Testis (tissue), 3 donors: ENCODE data around the gene ASIC5. TPM values are rescaled to one million over a fixed set of nuclear protein-coding genes. Genes with fewer than 3 reads are reported as not detected.
"Not testable (repeated sequence)": the region's sequence is repeated elsewhere in the genome, so short reads cannot be mapped to it uniquely, and the experiment has no call there.

ENCODE experiments used
- DNase-seq: peaks from one replicate; pipeline ENCODE4 v3.0.0-alpha.2; 2019
- H3K27ac ChIP-seq, 2 donors: fragments of 200-600 bp; sonication (generic); one replicate each; pipeline ENCODE4 v1.5.1; 2019
- H3K27me3 ChIP-seq: fragments of 200-600 bp; sonication (generic); one replicate; pipeline ENCODE4 v1.5.1; 2019
- H3K36me3 ChIP-seq: fragments of 200-600 bp; sonication (generic); one replicate; pipeline ENCODE4 v1.5.1; 2017; ENCODE audit warnings: low read depth; ENCODE audit errors: missing control alignments
- H3K4me1 ChIP-seq: fragments of 200-600 bp; sonication (generic); one replicate; pipeline ENCODE4 v1.5.1; 2019
- H3K4me3 ChIP-seq, 2 donors: fragments of 200-600 bp; sonication (generic); one replicate each; pipeline ENCODE4 v1.5.1; 2017 to 2019
- H3K9me3 ChIP-seq: fragments of 200-600 bp; sonication (generic); one replicate; pipeline ENCODE4 v1.5.1; 2017
- CTCF ChIP-seq, 3 experiments: fragments of 450-650 bp in 2 of 3; fragments of 200-600 bp in 1 of 3; sonication (generic) in 1 of 3; IDR thresholded peaks; one replicate each; pipeline ENCODE4 v1.5.1; 2016 to 2019; ENCODE audit warnings: antibody characterized with exemption in 3 of 3, mild to moderate bottlenecking in 2 of 3, moderate library complexity in 1 of 3
- POLR2A ChIP-seq: fragments of 450-650 bp; IDR thresholded peaks from one replicate; pipeline ENCODE4 v1.6.1; 2017; ENCODE audit warnings: antibody characterized with exemption, mild to moderate bottlenecking, moderate library complexity
- WGBS, 2 donors: methylation state at CpG; one replicate each; pipeline ENCODE4 v1.1.5; 2018; 5-methylcytosine and 5-hydroxymethylcytosine counted together
- intact Hi-C: fragments of 100-400 bp; cut with DNase I; formaldehyde crosslinking; loops from one replicate; pipeline ENCODE4 v1.15.1; 2023; ENCODE audit warnings: low total_unique reads
- polyA plus RNA-seq: library from polyadenylated mRNA; stranded (reverse); fragments of 350-450 nt; fragmentation: Illumina TruSeq; extraction: RNeasy Lipid Tissue Mini Kit (QIAGEN cat#74804); gene quantifications from one replicate; pipeline ENCODE4 v1.2.3, GENCODE V29; 2014; ENCODE audit warnings: low read depth, low replicate concordance; ENCODE audit not compliant: insufficient read depth
- total RNA-seq, 2 donors: library from RNA; depleted of rRNA; stranded (reverse); fragments of >200 nt; gene quantifications; one replicate each; pipeline ENCODE4 v1.2.3, GENCODE V29; 2016

The ASIC5 gene
- total and polyA plus RNA-seq, 3 donors from 2014 or later: not detected

GRCh38 chr4:155802190-155802959, 63.7 kb downstream of the ASIC5 start:
- H3K4me1 ChIP-seq: no peaks in the 10 kb centered on the region
- TF ChIP-seq CTCF (IDR thresholded peaks at IDR 0.05) (no peak), POLR2A (no peak)
- no peak overlapping the region for H3K27ac ChIP-seq
- H3K4me3 ChIP-seq: no peak overlapping the region
- no peaks in the 10 kb centered on the region for H3K27me3 ChIP-seq
- DNase-seq: no peak
- intact Hi-C loops: no loop called here
- H3K36me3 ChIP-seq: no peaks in the 10 kb centered on the region
- H3K9me3 ChIP-seq: no peaks in the 10 kb centered on the region
- 88 to 91% methylated on average over 9 of the region's 9 CpGs for WGBS, 2 donors

- no peak for TF ChIP-seq CTCF (IDR thresholded peaks at IDR 0.05)
- TF ChIP-seq POLR2A: no peak
- H3K4me1 ChIP-seq: no peaks in the 10 kb centered on the region
- no peak overlapping the region for H3K4me3 ChIP-seq
- no peaks in the 10 kb centered on the region for H3K27me3 ChIP-seq
- DNase-seq: no peak
- H3K36me3 ChIP-seq: no peaks in the 10 kb centered on the region
- H3K9me3 ChIP-seq: no peaks in the 10 kb centered on the region
- no peak overlapping the region for H3K27ac ChIP-seq
- intact Hi-C loops: no loop called here
- 79 to 82% methylated on average over 7 of the region's 7 CpGs for WGBS, 2 donors
Measured at GRCh38 chr4:155800685-155801343, 65.3 kb downstream of the ASIC5 start.

- no peak for TF ChIP-seq POLR2A
- TF ChIP-seq CTCF (IDR thresholded peaks at IDR 0.05): no peak
- no peaks in the 10 kb centered on the region for H3K9me3 ChIP-seq
- no peaks in the 10 kb centered on the region for H3K27me3 ChIP-seq
- no peaks in the 10 kb centered on the region for H3K4me1 ChIP-seq
- H3K36me3 ChIP-seq: no peaks in the 10 kb centered on the region
- H3K4me3 ChIP-seq: no peak overlapping the region
- H3K27ac ChIP-seq: no peak overlapping the region
- no peak for DNase-seq
- intact Hi-C loops: no loop called here
- WGBS, 2 donors: 87 to 92% methylated on average over 8 of the region's 8 CpGs
Measured at GRCh38 chr4:155799794-155800123, 66.3 kb downstream of the ASIC5 start.

GRCh38 chr4:155799116-155799793, 66.8 kb downstream of the ASIC5 start:
- H3K9me3 ChIP-seq: no peaks in the 10 kb centered on the region
- H3K4me1 ChIP-seq: no peaks in the 10 kb centered on the region
- H3K36me3 ChIP-seq: no peaks in the 10 kb centered on the region
- H3K4me3 ChIP-seq: no peak overlapping the region
- H3K27me3 ChIP-seq: no peaks in the 10 kb centered on the region
- no peak for DNase-seq
- intact Hi-C loops: no loop called here
- 75 to 82% methylated on average over 5 of the region's 5 CpGs for WGBS, 2 donors
- no peak overlapping the region for H3K27ac ChIP-seq
- TF ChIP-seq POLR2A (no peak), CTCF (IDR thresholded peaks at IDR 0.05) (no peak)

GRCh38 chr4:155797581-155797980, 68.5 kb downstream of the ASIC5 start:
- WGBS, 2 donors: 91 to 97% methylated on average over 4 of the region's 4 CpGs

More at GRCh38 chr4:155797581-155797980, 68.5 kb downstream of the ASIC5 start:
- H3K36me3 ChIP-seq, H3K4me1 ChIP-seq, H3K4me3 ChIP-seq, intact Hi-C loops, H3K9me3 ChIP-seq, H3K27me3 ChIP-seq, DNase-seq, H3K27ac ChIP-seq: not testable (repeated sequence)
